ENCODE measurements around the gene CNGA1. TPM values are rescaled to one million over a fixed set of nuclear protein-coding genes. Genes with fewer than 3 reads are reported as not detected.
"Not testable (repeated sequence)": the region's sequence is repeated elsewhere in the genome, so short reads cannot be mapped to it uniquely, and the experiment has no call there.

CNGA1 gene
- total RNA-seq, 1 donor from 2014 or later, result not detected

DNA sequence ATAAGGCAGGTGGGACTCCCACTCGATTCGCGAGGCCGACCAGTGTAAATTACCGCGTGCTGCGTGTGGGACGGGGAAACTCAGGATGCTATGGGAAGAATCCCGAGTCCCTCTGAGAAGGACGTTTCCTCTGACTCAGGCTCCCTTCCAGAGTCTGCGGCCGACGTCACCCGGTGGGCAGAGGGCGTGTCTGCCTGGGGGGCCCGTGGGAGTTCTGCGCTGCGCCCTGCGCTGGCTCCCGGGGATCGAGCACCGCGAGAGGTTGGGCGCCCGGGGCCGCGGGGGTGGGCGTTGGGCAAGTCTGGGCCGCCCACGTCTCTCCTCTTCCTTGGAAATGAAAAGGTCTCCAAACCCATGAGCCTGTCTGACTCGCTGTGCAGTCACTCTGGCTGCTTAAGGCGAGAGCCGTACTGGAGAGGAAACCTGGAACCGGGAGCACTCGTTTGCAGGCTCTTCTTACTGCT is 659 bp upstream of the CNGA1 start:
- H3K4me1 Mint-ChIP-seq (ENCODE audit: unreplicated experiment), result peaks cover 3% of the 10 kb centered on the region
- H3K27me3 Mint-ChIP-seq (ENCODE audit: unreplicated experiment), result peaks cover 3% of the 10 kb centered on the region
- peak; percentile 60 for DNase-seq (ENCODE audit: low spot score)
- H3K9me3 Mint-ChIP-seq (ENCODE audit: unreplicated experiment), result no peaks in the 10 kb centered on the region
- TF ChIP-seq CTCF (IDR thresholded peaks at IDR 0.05; ENCODE audit: unreplicated experiment), result no peak
- H3K4me3 Mint-ChIP-seq (ENCODE audit: unreplicated experiment), result peak overlapping the region; percentile 89
- H3K36me3 Mint-ChIP-seq (ENCODE audit: low read depth, unreplicated experiment), result peaks cover 3% of the 10 kb centered on the region
- H3K27ac Mint-ChIP-seq (ENCODE audit: unreplicated experiment), result peak overlapping the region; percentile 24

DNA sequence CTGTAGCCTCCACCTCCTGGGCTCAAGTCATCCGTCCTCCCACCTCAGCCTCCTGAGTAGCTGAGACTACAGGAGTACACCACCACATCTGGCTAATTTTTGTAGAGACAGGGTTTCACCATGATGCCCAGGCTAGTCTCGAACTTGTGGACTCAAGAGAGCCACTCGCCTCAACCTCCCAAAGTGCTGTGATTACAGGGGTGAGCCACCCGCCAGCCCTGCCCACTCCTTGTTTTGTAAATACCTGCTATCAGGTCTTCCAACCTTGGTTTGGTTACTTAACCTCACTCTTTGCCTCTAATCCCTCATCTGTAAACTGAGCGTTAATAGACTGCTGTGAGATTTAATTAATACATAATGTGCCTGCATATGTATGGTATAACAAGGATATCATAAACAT is 803 bp downstream of the CNGA1 start:
- TF ChIP-seq CTCF (IDR thresholded peaks at IDR 0.05; ENCODE audit: unreplicated experiment), result no peak
- Mint-ChIP-seq H3K27me3 (ENCODE audit: unreplicated experiment) (peaks cover 3% of the 10 kb centered on the region), H3K4me1 (ENCODE audit: unreplicated experiment) (peaks cover 3% of the 10 kb centered on the region), H3K4me3 (ENCODE audit: unreplicated experiment) (peak overlapping the region; percentile 90), H3K9me3 (ENCODE audit: unreplicated experiment) (peaks cover 14% of the 10 kb centered on the region), H3K27ac (ENCODE audit: unreplicated experiment) (no peak overlapping the region), H3K36me3 (ENCODE audit: low read depth, unreplicated experiment) (peaks cover 8% of the 10 kb centered on the region)
- no peak for DNase-seq (ENCODE audit: low spot score)

DNA sequence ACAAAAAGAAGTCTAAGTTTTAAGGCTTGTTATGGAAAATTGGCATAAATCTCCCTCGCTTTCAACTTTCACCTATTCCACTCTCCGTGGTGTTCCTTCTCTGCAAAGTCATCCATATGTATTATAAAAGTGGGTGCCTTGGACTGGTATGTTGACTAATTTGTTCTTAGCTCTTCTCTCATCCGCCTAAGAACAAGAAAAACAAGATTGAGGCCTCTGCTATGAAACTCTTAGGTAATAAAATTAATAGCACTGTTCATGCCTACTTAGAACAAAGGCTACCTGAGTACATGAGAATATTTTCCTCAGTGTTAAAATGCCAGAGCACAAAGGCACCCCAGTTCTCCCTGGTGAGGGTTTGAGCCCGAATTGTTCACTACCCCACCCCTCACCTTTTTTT is 1.3 kb downstream of the CNGA1 start:
- H3K36me3 Mint-ChIP-seq (ENCODE audit: low read depth, unreplicated experiment), result peaks cover 8% of the 10 kb centered on the region
- no peak overlapping the region for H3K27ac Mint-ChIP-seq (ENCODE audit: unreplicated experiment)
- H3K9me3 Mint-ChIP-seq (ENCODE audit: unreplicated experiment), result peaks cover 15% of the 10 kb centered on the region
- H3K4me1 Mint-ChIP-seq (ENCODE audit: unreplicated experiment), result peaks cover 3% of the 10 kb centered on the region
- no peak overlapping the region for H3K4me3 Mint-ChIP-seq (ENCODE audit: unreplicated experiment)
- no peak for TF ChIP-seq CTCF (IDR thresholded peaks at IDR 0.05; ENCODE audit: unreplicated experiment)
- DNase-seq (ENCODE audit: low spot score), result no peak
- H3K27me3 Mint-ChIP-seq (ENCODE audit: unreplicated experiment), result peaks cover 3% of the 10 kb centered on the region

- H3K27me3 Mint-ChIP-seq (ENCODE audit: unreplicated experiment), result peaks cover 3% of the 10 kb centered on the region
- H3K36me3 Mint-ChIP-seq (ENCODE audit: low read depth, unreplicated experiment), result peaks cover 8% of the 10 kb centered on the region
- TF ChIP-seq CTCF (IDR thresholded peaks at IDR 0.05; ENCODE audit: unreplicated experiment), result no peak
- H3K27ac Mint-ChIP-seq (ENCODE audit: unreplicated experiment), result no peak overlapping the region
- peaks cover 15% of the 10 kb centered on the region for H3K9me3 Mint-ChIP-seq (ENCODE audit: unreplicated experiment)
- no peak for DNase-seq (ENCODE audit: low spot score)
- peaks cover 3% of the 10 kb centered on the region for H3K4me1 Mint-ChIP-seq (ENCODE audit: unreplicated experiment)
- no peak overlapping the region for H3K4me3 Mint-ChIP-seq (ENCODE audit: unreplicated experiment)
These were observed 3.7 kb downstream of the CNGA1 start for GRCh38 chr4:48012824-48013223.

- peaks cover 3% of the 10 kb centered on the region for H3K27me3 Mint-ChIP-seq (ENCODE audit: unreplicated experiment)
- no peak overlapping the region for H3K27ac Mint-ChIP-seq (ENCODE audit: unreplicated experiment)
- no peak for DNase-seq (ENCODE audit: low spot score)
- peaks cover 8% of the 10 kb centered on the region for H3K36me3 Mint-ChIP-seq (ENCODE audit: low read depth, unreplicated experiment)
- peaks cover 17% of the 10 kb centered on the region for H3K9me3 Mint-ChIP-seq (ENCODE audit: unreplicated experiment)
- no peak for TF ChIP-seq CTCF (IDR thresholded peaks at IDR 0.05; ENCODE audit: unreplicated experiment)
- no peak overlapping the region for H3K4me3 Mint-ChIP-seq (ENCODE audit: unreplicated experiment)
- peaks cover 3% of the 10 kb centered on the region for H3K4me1 Mint-ChIP-seq (ENCODE audit: unreplicated experiment)
These were observed 4.8 kb downstream of the CNGA1 start for GRCh38 chr4:48011722-48012121.

DNA sequence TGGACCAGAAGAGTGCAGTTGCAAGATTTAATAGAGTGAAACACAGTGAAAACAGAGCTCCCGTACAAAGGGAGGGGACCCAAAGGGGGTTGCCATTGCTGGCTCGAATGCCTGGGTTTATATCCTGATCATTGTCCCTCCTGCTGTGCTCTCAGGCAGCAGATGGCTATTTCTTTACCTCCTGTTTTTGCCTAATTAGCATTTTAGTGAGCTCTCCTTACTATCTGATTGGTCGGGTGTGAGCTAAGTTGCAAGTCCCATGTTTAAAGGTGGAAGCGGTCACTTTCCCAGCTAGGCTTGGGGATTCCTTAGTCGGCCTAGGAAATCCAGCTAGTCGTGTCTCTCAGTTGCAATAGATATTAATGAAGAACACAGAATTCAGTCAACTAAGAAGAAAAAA is 5.6 kb downstream of the CNGA1 start:
- peaks cover 20% of the 10 kb centered on the region for H3K9me3 Mint-ChIP-seq (ENCODE audit: unreplicated experiment)
- not testable (repeated sequence) for H3K4me3 Mint-ChIP-seq (ENCODE audit: unreplicated experiment); H3K27me3 Mint-ChIP-seq (ENCODE audit: unreplicated experiment); H3K36me3 Mint-ChIP-seq (ENCODE audit: low read depth, unreplicated experiment); H3K4me1 Mint-ChIP-seq (ENCODE audit: unreplicated experiment); DNase-seq (ENCODE audit: low spot score); H3K27ac Mint-ChIP-seq (ENCODE audit: unreplicated experiment)
